ENCODE results near the gene KRT9. TPM values are rescaled to one million over a fixed set of nuclear protein-coding genes. Genes with fewer than 3 reads are reported as not detected.

The KRT9 gene
- total RNA-seq, 1 experiment from 2014 or later: not detected

GRCh38 chr17:41538565-41538991 is 33.3 kb downstream of the KRT9 start:
- Histone ChIP-seq H3K4me3 (ENCODE audit: low read depth, low read length, poor library complexity, severe bottlenecking) (no peak overlapping the region), H3K36me3 (ENCODE audit: insufficient read depth, low read length, poor library complexity, severe bottlenecking) (no peaks in the 10 kb centered on the region), H3K27ac (ENCODE audit: low read depth, low read length, poor library complexity, severe bottlenecking) (no peak overlapping the region), H3K27me3 (replicated peaks; ENCODE audit: insufficient read depth, low read depth, low read length, poor library complexity) (no peaks in the 10 kb centered on the region), H3K4me1 (ENCODE audit: insufficient read depth, low read length, poor library complexity, severe bottlenecking) (no peaks in the 10 kb centered on the region), H3K9me3 (ENCODE audit: low read depth, low read length, poor library complexity, severe bottlenecking) (no peaks in the 10 kb centered on the region)
- intact Hi-C loops (cut with micrococcal nuclease; ENCODE audit: unreplicated experiment): no loop called here
- BruUV-seq (replicated peaks): no TSS peak
- CTCF ChIA-PET: interaction anchor here (0.6 to 1.8 kb wide), 2 partner anchors 11 to 50 kb away, joined by 4 to 6 read pairs; no protein-coding TSS in a partner anchor
- POLR2A ChIA-PET (ENCODE audit: low non-redundant PET): no interaction called here
- DNase-seq (ENCODE audit: low spot score): no peak
- TF ChIP-seq EZH2 (IDR thresholded peaks at IDR 0.05; ENCODE audit: borderline replicate concordance, low read depth, low read length, poor library complexity, severe bottlenecking): no peak
- TF ChIP-seq CTCF (conservative IDR thresholded peaks at IDR 0.05; ENCODE audit: low read depth, low read length): no peak

GRCh38 chr17:41537990-41538389 is 33.9 kb downstream of the KRT9 start:
- no peak overlapping the region for H3K27ac ChIP-seq (ENCODE audit: low read depth, low read length, poor library complexity, severe bottlenecking)
- TF ChIP-seq CTCF (conservative IDR thresholded peaks at IDR 0.05; ENCODE audit: low read depth, low read length) (no peak), EZH2 (IDR thresholded peaks at IDR 0.05; ENCODE audit: borderline replicate concordance, low read depth, low read length, poor library complexity, severe bottlenecking) (no peak)
- ChIA-PET CTCF (interaction anchor here (0.6 kb wide), 1 partner anchor 49 kb away, joined by 4 read pairs; no protein-coding TSS in a partner anchor), POLR2A (ENCODE audit: low non-redundant PET) (no interaction called here)
- H3K36me3 ChIP-seq (ENCODE audit: insufficient read depth, low read length, poor library complexity, severe bottlenecking): no peaks in the 10 kb centered on the region
- no TSS peak for BruUV-seq (replicated peaks)
- H3K27me3 ChIP-seq (replicated peaks; ENCODE audit: insufficient read depth, low read depth, low read length, poor library complexity): no peaks in the 10 kb centered on the region
- no peak for DNase-seq (ENCODE audit: low spot score)
- no peaks in the 10 kb centered on the region for H3K9me3 ChIP-seq (ENCODE audit: low read depth, low read length, poor library complexity, severe bottlenecking)
- no peak overlapping the region for H3K4me3 ChIP-seq (ENCODE audit: low read depth, low read length, poor library complexity, severe bottlenecking)
- intact Hi-C loops (cut with micrococcal nuclease; ENCODE audit: unreplicated experiment): no loop called here
- H3K4me1 ChIP-seq (ENCODE audit: insufficient read depth, low read length, poor library complexity, severe bottlenecking): no peaks in the 10 kb centered on the region

GRCh38 chr17:41537614-41537954 is 34.3 kb downstream of the KRT9 start:
- POLR2A ChIA-PET (ENCODE audit: low non-redundant PET): no interaction called here
- no peak for DNase-seq (ENCODE audit: low spot score)
- TF ChIP-seq EZH2 (IDR thresholded peaks at IDR 0.05; ENCODE audit: borderline replicate concordance, low read depth, low read length, poor library complexity, severe bottlenecking) (no peak), CTCF (conservative IDR thresholded peaks at IDR 0.05; ENCODE audit: low read depth, low read length) (no peak)
- Histone ChIP-seq H3K4me1 (ENCODE audit: insufficient read depth, low read length, poor library complexity, severe bottlenecking) (no peaks in the 10 kb centered on the region), H3K27me3 (replicated peaks; ENCODE audit: insufficient read depth, low read depth, low read length, poor library complexity) (no peaks in the 10 kb centered on the region), H3K36me3 (ENCODE audit: insufficient read depth, low read length, poor library complexity, severe bottlenecking) (no peaks in the 10 kb centered on the region), H3K4me3 (ENCODE audit: low read depth, low read length, poor library complexity, severe bottlenecking) (no peak overlapping the region), H3K9me3 (ENCODE audit: low read depth, low read length, poor library complexity, severe bottlenecking) (no peaks in the 10 kb centered on the region), H3K27ac (ENCODE audit: low read depth, low read length, poor library complexity, severe bottlenecking) (no peak overlapping the region)
- no TSS peak for BruUV-seq (replicated peaks)
- CTCF ChIA-PET: no interaction called here
- intact Hi-C loops (cut with micrococcal nuclease; ENCODE audit: unreplicated experiment): no loop called here
